Kidney epithelial cell (primary cell): ENCODE data around the gene STIM1. TPM values are rescaled to one million over a fixed set of nuclear protein-coding genes. Genes with fewer than 3 reads are reported as not detected.

ENCODE experiments used
- DNase-seq: peaks from one replicate; pipeline ENCODE4 v3.0.0-alpha.2; 2010; ENCODE audit warnings: low read depth
- H3K27me3 ChIP-seq: 2 replicates; pipeline ENCODE4 v1.6.0; 2011; ENCODE audit warnings: low read length; ENCODE audit not compliant: control insufficient read depth, insufficient read depth
- H3K36me3 ChIP-seq: 2 replicates; pipeline ENCODE4 v1.5.1; 2011; ENCODE audit warnings: low read length; ENCODE audit not compliant: control insufficient read depth, insufficient read depth
- H3K4me3 ChIP-seq: 2 replicates; pipeline ENCODE4 v1.5.1; 2011; ENCODE audit warnings: low read depth, mild to moderate bottlenecking, control low read depth, low read length
- total RNA-seq: library from RNA; depleted of rRNA; stranded (reverse); fragments of >200 nt; gene quantifications from 2 replicates; pipeline ENCODE4 v1.2.3, GENCODE V29; 2015
- TF ChIP-seq, protein P1 (sequence below): IDR thresholded peaks from 2 replicates; pipeline ENCODE4 v1.5.1; 2011; ENCODE audit warnings: mild to moderate bottlenecking, moderate library complexity, low read length, control low read depth, inconsistent platforms; ENCODE audit not compliant: insufficient read depth, poor library complexity, severe bottlenecking

STIM1 gene
- total RNA-seq, 1 donor from 2014 or later: 25.4 TPM

DNA sequence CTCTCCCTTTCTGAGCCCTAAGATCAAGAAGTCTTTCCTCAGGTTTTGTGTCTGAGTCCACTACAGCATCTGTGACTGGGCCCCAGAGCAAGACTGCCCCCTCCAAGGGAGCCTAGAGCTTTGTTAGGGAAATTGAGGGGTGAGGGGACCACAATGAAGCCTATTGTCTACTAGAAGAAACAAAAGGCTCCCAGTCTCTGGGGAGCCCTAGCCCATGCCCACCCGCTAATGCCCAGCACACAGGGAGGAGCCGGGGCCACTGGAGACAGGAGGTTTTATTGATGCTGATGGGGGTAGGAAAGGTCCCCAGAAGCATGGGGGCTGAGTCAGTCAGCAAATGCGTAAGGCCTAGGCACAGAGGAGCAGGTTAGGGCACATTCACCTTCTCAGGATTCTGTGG is 28.7 kb upstream of the STIM1 start:
- H3K27me3 ChIP-seq: no peaks in the 10 kb centered on the region

DNA sequence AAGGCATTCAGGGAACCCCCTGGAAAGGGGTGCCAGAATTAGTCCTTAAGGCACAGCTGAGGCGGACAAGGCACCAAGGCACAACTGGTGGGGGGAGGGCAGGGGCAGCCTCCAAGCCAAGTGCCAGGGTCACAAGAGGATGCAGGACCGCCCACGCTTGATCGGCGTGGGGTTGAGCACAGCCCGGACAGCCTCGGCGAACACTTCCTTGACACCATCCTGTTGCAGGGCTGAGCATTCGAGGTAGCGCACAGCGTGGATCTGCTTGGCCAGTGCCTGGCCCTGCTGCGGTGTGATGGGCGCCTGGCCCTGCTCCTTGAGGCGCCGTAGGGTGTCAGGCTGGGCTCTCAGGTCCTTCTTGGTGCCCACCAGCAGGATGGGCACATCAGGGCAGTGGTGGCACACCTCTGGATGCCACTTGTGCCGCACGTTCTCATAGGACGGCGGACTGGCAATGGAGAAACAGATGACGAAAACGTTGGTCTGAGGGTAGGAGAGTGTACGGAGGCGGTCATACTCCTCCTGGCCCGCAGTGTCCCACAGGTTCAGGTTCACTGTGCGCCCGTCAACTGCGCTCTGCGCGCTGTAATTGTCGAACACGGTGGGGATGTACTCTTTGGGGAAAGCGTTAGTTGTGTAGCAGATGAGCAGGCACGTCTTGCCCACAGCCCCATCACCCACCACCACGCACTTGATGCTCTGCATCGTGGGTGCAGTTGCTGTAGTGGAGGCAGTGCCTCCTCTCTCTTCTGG is 27.9 kb upstream of the STIM1 start:
- Histone ChIP-seq H3K4me3 (no peak overlapping the region), H3K36me3 (peaks cover 2% of the 10 kb centered on the region), H3K27me3 (no peaks in the 10 kb centered on the region)
- TF ChIP-seq, protein P1, sequence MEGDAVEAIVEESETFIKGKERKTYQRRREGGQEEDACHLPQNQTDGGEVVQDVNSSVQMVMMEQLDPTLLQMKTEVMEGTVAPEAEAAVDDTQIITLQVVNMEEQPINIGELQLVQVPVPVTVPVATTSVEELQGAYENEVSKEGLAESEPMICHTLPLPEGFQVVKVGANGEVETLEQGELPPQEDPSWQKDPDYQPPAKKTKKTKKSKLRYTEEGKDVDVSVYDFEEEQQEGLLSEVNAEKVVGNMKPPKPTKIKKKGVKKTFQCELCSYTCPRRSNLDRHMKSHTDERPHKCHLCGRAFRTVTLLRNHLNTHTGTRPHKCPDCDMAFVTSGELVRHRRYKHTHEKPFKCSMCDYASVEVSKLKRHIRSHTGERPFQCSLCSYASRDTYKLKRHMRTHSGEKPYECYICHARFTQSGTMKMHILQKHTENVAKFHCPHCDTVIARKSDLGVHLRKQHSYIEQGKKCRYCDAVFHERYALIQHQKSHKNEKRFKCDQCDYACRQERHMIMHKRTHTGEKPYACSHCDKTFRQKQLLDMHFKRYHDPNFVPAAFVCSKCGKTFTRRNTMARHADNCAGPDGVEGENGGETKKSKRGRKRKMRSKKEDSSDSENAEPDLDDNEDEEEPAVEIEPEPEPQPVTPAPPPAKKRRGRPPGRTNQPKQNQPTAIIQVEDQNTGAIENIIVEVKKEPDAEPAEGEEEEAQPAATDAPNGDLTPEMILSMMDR: no peak
- no peak for DNase-seq

More for the DNA sequence above, 28.7 kb upstream of the STIM1 start:
- no peak for DNase-seq
- TF ChIP-seq, protein P1: no peak
- Histone ChIP-seq H3K4me3 (no peak overlapping the region), H3K36me3 (peaks cover 2% of the 10 kb centered on the region)

DNA sequence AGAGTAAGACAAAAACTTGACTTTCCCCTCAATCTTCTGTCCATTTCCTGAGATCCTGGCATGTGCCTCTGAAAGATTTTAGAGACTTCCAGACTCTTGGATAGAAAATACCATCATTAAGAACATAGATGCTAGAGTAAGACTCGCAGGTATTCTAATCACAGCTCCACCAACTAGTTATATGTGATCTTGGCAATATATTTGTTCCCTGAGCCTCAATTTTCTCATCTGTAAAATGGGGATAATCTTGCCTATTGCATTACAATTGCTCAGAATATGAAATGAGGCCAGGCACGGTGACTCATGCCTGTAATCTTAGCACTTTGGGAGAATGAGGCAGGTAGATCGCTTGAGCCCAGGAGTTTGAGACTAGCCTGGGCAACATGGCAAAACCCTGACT is 25.4 kb upstream of the STIM1 start:
- TF ChIP-seq, protein P1: no peak
- Histone ChIP-seq H3K27me3 (no peaks in the 10 kb centered on the region), H3K36me3 (peaks cover 2% of the 10 kb centered on the region), H3K4me3 (no peak overlapping the region)
- no peak for DNase-seq

DNA sequence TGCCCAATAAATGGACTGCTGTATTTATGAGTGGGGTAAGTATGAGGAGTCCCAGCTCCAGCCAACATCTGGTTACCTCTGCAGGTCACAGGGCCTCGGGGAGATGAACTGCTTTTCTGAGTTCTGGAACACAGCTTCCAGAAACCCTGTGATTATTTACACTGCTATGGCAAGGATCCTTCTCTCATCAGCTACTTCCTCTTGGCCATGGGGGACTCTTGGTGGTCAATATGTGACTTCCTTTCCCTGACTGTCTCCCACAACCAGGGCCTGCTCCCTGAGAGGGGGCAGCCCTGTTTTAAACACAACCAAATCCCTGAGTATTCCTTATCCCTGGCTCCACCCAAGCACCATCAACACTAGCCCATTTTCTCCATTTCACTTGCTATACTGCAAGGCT is 24.7 kb upstream of the STIM1 start:
- TF ChIP-seq, protein P1: no peak
- H3K27me3 ChIP-seq: no peaks in the 10 kb centered on the region
- no peak for DNase-seq
- H3K4me3 ChIP-seq: no peak overlapping the region
- H3K36me3 ChIP-seq: peaks cover 2% of the 10 kb centered on the region

DNA sequence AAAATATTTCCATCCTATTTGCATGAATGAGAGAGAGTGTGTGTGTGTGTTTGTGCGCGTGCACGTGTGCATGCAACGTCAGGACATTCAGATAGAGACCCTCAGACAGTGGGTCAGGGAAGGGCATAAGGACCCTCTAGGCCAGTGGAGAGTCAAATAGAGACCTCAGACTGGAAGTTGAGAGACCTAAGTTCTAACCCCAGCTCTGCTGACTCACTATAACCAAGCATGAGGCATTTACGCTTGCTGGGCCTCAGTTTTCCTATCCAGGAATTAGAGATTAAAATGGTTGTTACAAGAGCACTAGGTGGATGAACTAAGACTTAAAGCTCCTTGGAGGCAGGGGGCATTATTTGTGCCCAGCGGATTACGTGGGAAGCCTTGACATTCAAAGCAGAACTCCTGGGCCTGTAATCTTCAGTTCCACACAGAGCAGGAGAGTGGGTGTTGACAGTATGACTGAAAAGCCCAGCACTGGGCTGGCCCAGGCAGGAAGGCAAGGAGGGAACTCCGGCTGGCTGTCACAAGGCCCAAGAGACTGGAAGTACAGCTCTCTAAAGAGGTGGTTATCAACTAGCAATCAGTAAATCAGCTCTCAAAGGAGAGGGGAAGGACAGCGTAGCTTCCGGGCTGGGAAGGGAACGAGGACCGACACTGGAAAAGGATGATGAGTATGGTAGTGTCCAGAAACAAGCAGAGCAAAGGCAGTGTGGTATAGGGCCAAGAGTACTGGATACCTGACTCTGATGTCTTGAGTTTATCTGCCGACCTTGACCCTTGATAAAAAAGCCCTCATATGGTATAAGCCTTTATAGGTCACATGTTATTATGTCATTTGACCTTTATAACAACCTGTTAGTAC is 23.9 kb upstream of the STIM1 start:
- no peak for DNase-seq
- peaks cover 2% of the 10 kb centered on the region for H3K36me3 ChIP-seq
- H3K27me3 ChIP-seq: no peaks in the 10 kb centered on the region
- TF ChIP-seq, protein P1: no peak
- H3K4me3 ChIP-seq: no peak overlapping the region
